BLaER1 treated with 17β-estradiol and CSF1 and Interleukin-3, amounts not matched to agents 10 nM and 100 nM (cell line): ENCODE results near the gene ITGAE.

ENCODE experiments used
- H3K27ac ChIP-seq, 11 experiments: shearing (Covaris generic); formaldehyde crosslinking; 2 replicates each; pipeline ENCODE4 v1.8.1; 2022
- H3K27me3 ChIP-seq, 11 experiments: shearing (Covaris generic); formaldehyde crosslinking; 2 replicates each; pipeline ENCODE4 v1.8.1; 2022
- H3K36me3 ChIP-seq, 11 experiments: shearing (Covaris generic); formaldehyde crosslinking; 2 replicates each; pipeline ENCODE4 v1.8.1; 2022
- H3K4me1 ChIP-seq, 10 experiments: shearing (Covaris generic); formaldehyde crosslinking; 2 replicates each; pipeline ENCODE4 v1.8.1; 2022
- H3K4me2 ChIP-seq, 11 experiments: shearing (Covaris generic); formaldehyde crosslinking; 2 replicates each; pipeline ENCODE4 v1.8.1; 2022
- H3K4me3 ChIP-seq, 10 experiments: shearing (Covaris generic); formaldehyde crosslinking; 2 replicates each; pipeline ENCODE4 v1.8.1; 2022
- H3K9ac ChIP-seq, 11 experiments: shearing (Covaris generic); formaldehyde crosslinking; 2 replicates each; pipeline ENCODE4 v1.8.1; 2022
- H3K9me3 ChIP-seq, 11 experiments: shearing (Covaris generic); formaldehyde crosslinking; replicated peaks in 1 of 11; 2 replicates each; pipeline ENCODE4 v1.8.1; 2022
- H4K20me1 ChIP-seq, 11 experiments: shearing (Covaris generic); formaldehyde crosslinking; 2 replicates each; pipeline ENCODE4 v1.8.1; 2022
- Cebpa-rat ChIP-seq, 11 experiments: shearing (Covaris generic); IDR thresholded peaks; 2 replicates each; pipeline ENCODE4 v1.8.1; 2022

ITGAE gene

GRCh38 chr17:3802461-3803307 is 1.7 kb upstream of the ITGAE start:
- Histone ChIP-seq H3K9me3 (no peaks in the 10 kb centered on the region), H3K36me3 (peaks cover 11 to 38% (median 21%) of the 10 kb centered on the region in 11 experiments), H3K9ac (peak overlapping the region in 10 of 11 experiments; percentile 13 to 69 (median 48); a peak in 14 of 22 replicates), H3K4me3 (peak overlapping the region in 1 of 10 experiments; percentile 21; a peak in 1 of 20 replicates), H4K20me1 (peaks cover 0 to 5% (median 0%) of the 10 kb centered on the region in 11 experiments; a peak in 2 of 22 replicates), H3K4me1 (peaks cover 75 to 86% (median 84%) of the 10 kb centered on the region in 10 experiments), H3K27ac (peak overlapping the region; percentile 9 to 82 (median 70); a peak in 21 of 22 replicates), H3K4me2 (peak overlapping the region; percentile 62 to 87 (median 75)), H3K27me3 (no peaks in the 10 kb centered on the region)
- TF ChIP-seq Cebpa-rat (IDR thresholded peaks at IDR 0.05), result no peak

- Histone ChIP-seq H3K9me3 (no peaks in the 10 kb centered on the region), H4K20me1 (peaks cover 0 to 5% (median 0%) of the 10 kb centered on the region in 11 experiments; a peak in 1 of 22 replicates), H3K4me2 (peak overlapping the region in 5 of 11 experiments; percentile 66 to 87 (median 83); a peak in 9 of 22 replicates), H3K27me3 (no peaks in the 10 kb centered on the region), H3K36me3 (peaks cover 3 to 29% (median 12%) of the 10 kb centered on the region in 11 experiments; a peak in 20 of 22 replicates), H3K27ac (peak overlapping the region in 8 of 11 experiments; percentile 43 to 82 (median 71); a peak in 12 of 22 replicates), H3K9ac (no peak overlapping the region), H3K4me1 (peaks cover 79 to 91% (median 88%) of the 10 kb centered on the region in 10 experiments), H3K4me3 (no peak overlapping the region)
- TF ChIP-seq Cebpa-rat (IDR thresholded peaks at IDR 0.05), result no peak
These were observed 804 bp upstream of the ITGAE start for GRCh38 chr17:3801792-3802191.

- TF ChIP-seq Cebpa-rat (IDR thresholded peaks at IDR 0.05), result no peak
- Histone ChIP-seq H3K27me3 (no peaks in the 10 kb centered on the region), H3K4me3 (no peak overlapping the region), H3K9me3 (no peaks in the 10 kb centered on the region), H3K36me3 (peaks cover 0 to 25% (median 9%) of the 10 kb centered on the region in 11 experiments; a peak in 11 of 22 replicates), H4K20me1 (peaks cover 0 to 5% (median 0%) of the 10 kb centered on the region in 11 experiments; a peak in 1 of 22 replicates), H3K4me1 (peaks cover 84 to 94% (median 92%) of the 10 kb centered on the region in 10 experiments), H3K4me2 (peak overlapping the region; percentile 48 to 87 (median 61); a peak in 15 of 22 replicates), H3K9ac (peak overlapping the region in 3 of 11 experiments; percentile 15 to 25 (median 24); a peak in 1 of 22 replicates), H3K27ac (peak overlapping the region in 9 of 11 experiments; percentile 33 to 82 (median 63); a peak in 19 of 22 replicates)
These were observed 359 bp upstream of the ITGAE start for GRCh38 chr17:3801347-3801746.

GRCh38 chr17:3799181-3799945 is 1.6 kb downstream of the ITGAE start:
- H3K36me3 ChIP-seq, result peaks cover 0 to 17% (median 5%) of the 10 kb centered on the region in 11 experiments; a peak in 3 of 22 replicates
- no peaks in the 10 kb centered on the region for H3K27me3 ChIP-seq
- peaks cover 70 to 93% (median 87%) of the 10 kb centered on the region in 10 experiments for H3K4me1 ChIP-seq
- TF ChIP-seq Cebpa-rat (IDR thresholded peaks at IDR 0.05), result no peak
- H3K9me3 ChIP-seq, result no peaks in the 10 kb centered on the region
- H3K27ac ChIP-seq, result peak overlapping the region in 10 of 11 experiments; percentile 28 to 82 (median 58); a peak in 18 of 22 replicates
- H4K20me1 ChIP-seq, result peaks cover 0 to 5% (median 0%) of the 10 kb centered on the region in 11 experiments; a peak in 1 of 22 replicates
- H3K4me2 ChIP-seq, result peak overlapping the region; percentile 48 to 87 (median 61)
- no peak overlapping the region for H3K4me3 ChIP-seq
- H3K9ac ChIP-seq, result peak overlapping the region in 7 of 11 experiments; percentile 5 to 46 (median 24); a peak in 11 of 22 replicates

- Histone ChIP-seq H3K4me3 (no peak overlapping the region), H3K27ac (peak overlapping the region in 9 of 11 experiments; percentile 33 to 82 (median 57); a peak in 17 of 22 replicates), H3K36me3 (peaks cover 0 to 17% (median 5%) of the 10 kb centered on the region in 11 experiments; a peak in 3 of 22 replicates), H3K27me3 (no peaks in the 10 kb centered on the region), H3K4me2 (peak overlapping the region; percentile 48 to 87 (median 61); a peak in 21 of 22 replicates), H3K4me1 (peaks cover 61 to 84% (median 79%) of the 10 kb centered on the region in 10 experiments), H4K20me1 (peaks cover 0 to 5% (median 0%) of the 10 kb centered on the region in 11 experiments; a peak in 1 of 22 replicates), H3K9ac (peak overlapping the region in 8 of 11 experiments; percentile 5 to 46 (median 22); a peak in 9 of 22 replicates), H3K9me3 (no peaks in the 10 kb centered on the region)
- no peak for TF ChIP-seq Cebpa-rat (IDR thresholded peaks at IDR 0.05)
These were observed 2.5 kb downstream of the ITGAE start for GRCh38 chr17:3798273-3799180.

- Histone ChIP-seq H3K4me1 (peaks cover 51 to 77% (median 68%) of the 10 kb centered on the region in 10 experiments), H3K9ac (peak overlapping the region in 6 of 11 experiments; percentile 8 to 59 (median 31); a peak in 6 of 22 replicates), H3K36me3 (peaks cover 0 to 7% (median 0%) of the 10 kb centered on the region in 11 experiments; a peak in 2 of 22 replicates), H3K27ac (peak overlapping the region in 8 of 11 experiments; percentile 31 to 71 (median 64); a peak in 15 of 22 replicates), H3K4me3 (no peak overlapping the region), H4K20me1 (peaks cover 0 to 5% (median 0%) of the 10 kb centered on the region in 11 experiments; a peak in 1 of 22 replicates), H3K9me3 (no peaks in the 10 kb centered on the region), H3K4me2 (peak overlapping the region; percentile 28 to 75 (median 65); a peak in 19 of 22 replicates), H3K27me3 (no peaks in the 10 kb centered on the region)
- no peak for TF ChIP-seq Cebpa-rat (IDR thresholded peaks at IDR 0.05)
These were observed 4.2 kb downstream of the ITGAE start for GRCh38 chr17:3796822-3797170.

- H3K27me3 ChIP-seq, result no peaks in the 10 kb centered on the region
- peaks cover 0 to 5% (median 0%) of the 10 kb centered on the region in 11 experiments; a peak in 1 of 22 replicates for H4K20me1 ChIP-seq
- H3K9me3 ChIP-seq, result no peaks in the 10 kb centered on the region
- H3K27ac ChIP-seq, result peak overlapping the region in 8 of 11 experiments; percentile 31 to 71 (median 64); a peak in 16 of 22 replicates
- peaks cover 0 to 2% (median 0%) of the 10 kb centered on the region in 11 experiments; a peak in 1 of 22 replicates for H3K36me3 ChIP-seq
- peaks cover 51 to 72% (median 67%) of the 10 kb centered on the region in 10 experiments for H3K4me1 ChIP-seq
- peak overlapping the region in 7 of 11 experiments; percentile 8 to 59 (median 27); a peak in 7 of 22 replicates for H3K9ac ChIP-seq
- H3K4me2 ChIP-seq, result peak overlapping the region; percentile 28 to 75 (median 65); a peak in 19 of 22 replicates
- no peak for TF ChIP-seq Cebpa-rat (IDR thresholded peaks at IDR 0.05)
- no peak overlapping the region for H3K4me3 ChIP-seq
These were observed 4.7 kb downstream of the ITGAE start for GRCh38 chr17:3796110-3796821.
